Measurements from ENCODE around the gene PCSK5.

DNA sequence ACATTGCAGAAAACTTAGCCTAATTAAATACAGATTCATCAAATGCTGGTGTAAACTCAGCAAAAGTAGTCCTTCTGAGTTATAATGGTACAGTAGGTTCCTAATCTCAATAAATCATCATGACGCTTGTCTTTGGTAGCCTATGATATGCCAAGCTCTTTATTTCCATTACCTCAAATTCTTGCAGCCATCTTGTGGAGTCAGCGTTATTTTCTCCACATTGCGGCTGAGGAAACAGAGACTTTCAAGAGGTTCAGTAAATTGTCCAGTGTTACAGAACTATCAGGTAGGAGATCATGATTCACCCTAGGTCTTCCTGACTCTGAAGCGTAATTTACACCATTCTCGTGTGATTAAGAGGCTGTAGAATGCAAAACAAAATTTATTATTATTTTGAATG, 237.2 kb downstream of the PCSK5 start:
- TF ChIP-seq, protein P1, sequence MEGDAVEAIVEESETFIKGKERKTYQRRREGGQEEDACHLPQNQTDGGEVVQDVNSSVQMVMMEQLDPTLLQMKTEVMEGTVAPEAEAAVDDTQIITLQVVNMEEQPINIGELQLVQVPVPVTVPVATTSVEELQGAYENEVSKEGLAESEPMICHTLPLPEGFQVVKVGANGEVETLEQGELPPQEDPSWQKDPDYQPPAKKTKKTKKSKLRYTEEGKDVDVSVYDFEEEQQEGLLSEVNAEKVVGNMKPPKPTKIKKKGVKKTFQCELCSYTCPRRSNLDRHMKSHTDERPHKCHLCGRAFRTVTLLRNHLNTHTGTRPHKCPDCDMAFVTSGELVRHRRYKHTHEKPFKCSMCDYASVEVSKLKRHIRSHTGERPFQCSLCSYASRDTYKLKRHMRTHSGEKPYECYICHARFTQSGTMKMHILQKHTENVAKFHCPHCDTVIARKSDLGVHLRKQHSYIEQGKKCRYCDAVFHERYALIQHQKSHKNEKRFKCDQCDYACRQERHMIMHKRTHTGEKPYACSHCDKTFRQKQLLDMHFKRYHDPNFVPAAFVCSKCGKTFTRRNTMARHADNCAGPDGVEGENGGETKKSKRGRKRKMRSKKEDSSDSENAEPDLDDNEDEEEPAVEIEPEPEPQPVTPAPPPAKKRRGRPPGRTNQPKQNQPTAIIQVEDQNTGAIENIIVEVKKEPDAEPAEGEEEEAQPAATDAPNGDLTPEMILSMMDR (IDR thresholded peaks at IDR 0.05) = no peak
- no peak for TF ChIP-seq POLR2A (IDR thresholded peaks at IDR 0.05)
